GM18526 (cell line): Measurements from ENCODE around the gene TMTC1.

Experiments used
- POLR2A ChIP-seq: IDR thresholded peaks from 3 replicates; pipeline ENCODE4 v1.6.1; 2011; ENCODE audit not compliant: insufficient read length; ENCODE audit errors: extremely low read depth

The TMTC1 gene

GRCh38 chr12:29783773-29784666 lies at the start of gene TMTC1:
Gene TMTC1, minus strand, starts transcription at chr12:29783942. Its CDS starts 191 bp downstream, at chr12:29783751.
- TF ChIP-seq POLR2A = no peak

DNA sequence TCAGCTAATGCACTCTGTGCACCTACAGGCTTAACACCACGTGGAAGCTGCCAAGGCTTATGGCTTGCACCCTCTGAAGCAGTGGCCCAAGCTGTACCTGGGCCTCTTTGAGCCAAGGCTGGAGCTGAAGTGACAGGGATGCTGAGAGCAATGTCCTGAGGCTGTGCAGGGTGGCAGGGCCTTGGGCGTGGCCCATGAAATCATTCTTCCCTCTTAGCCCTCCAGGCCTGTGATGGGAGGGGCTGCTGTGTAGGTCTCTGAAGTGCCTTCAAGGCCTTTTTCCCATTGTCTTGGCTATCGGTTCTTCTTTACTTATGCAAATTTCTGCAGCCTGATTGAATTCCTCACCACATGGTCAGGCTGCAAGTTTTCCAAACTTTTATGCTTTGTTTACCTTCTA lies 47.4 kb upstream of the TMTC1 start:
- TF ChIP-seq POLR2A = no peak

DNA sequence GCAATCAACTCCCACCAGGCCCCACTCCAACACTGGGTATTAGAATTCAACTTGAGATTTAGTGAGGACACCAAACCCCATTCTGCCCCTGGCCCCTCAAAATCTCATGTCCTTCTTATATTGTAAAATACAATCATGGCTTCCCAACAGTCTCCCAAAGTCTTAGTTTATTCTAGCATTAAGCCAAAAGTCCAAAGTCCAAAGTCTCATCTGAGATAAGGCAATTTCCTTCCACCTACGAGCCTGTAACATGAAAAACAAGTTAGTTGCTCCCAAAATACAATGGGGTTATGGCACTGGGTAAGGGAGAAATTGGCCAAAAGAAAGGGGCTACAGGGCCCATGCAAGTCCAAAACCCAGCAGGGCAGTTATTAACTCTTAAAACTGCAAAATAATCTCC lies 46.6 kb upstream of the TMTC1 start:
- TF ChIP-seq POLR2A = no peak

- TF ChIP-seq POLR2A = no peak
Measured at GRCh38 chr12:29818916-29819623, 35.3 kb upstream of the TMTC1 start.

- no peak for TF ChIP-seq POLR2A
Measured at GRCh38 chr12:29816874-29817725, 33.4 kb upstream of the TMTC1 start.

GRCh38 chr12:29807129-29807528 lies 23.4 kb upstream of the TMTC1 start:
- no peak for TF ChIP-seq POLR2A

- no peak for TF ChIP-seq POLR2A
Measured at GRCh38 chr12:29804019-29804418, 20.3 kb upstream of the TMTC1 start.

DNA sequence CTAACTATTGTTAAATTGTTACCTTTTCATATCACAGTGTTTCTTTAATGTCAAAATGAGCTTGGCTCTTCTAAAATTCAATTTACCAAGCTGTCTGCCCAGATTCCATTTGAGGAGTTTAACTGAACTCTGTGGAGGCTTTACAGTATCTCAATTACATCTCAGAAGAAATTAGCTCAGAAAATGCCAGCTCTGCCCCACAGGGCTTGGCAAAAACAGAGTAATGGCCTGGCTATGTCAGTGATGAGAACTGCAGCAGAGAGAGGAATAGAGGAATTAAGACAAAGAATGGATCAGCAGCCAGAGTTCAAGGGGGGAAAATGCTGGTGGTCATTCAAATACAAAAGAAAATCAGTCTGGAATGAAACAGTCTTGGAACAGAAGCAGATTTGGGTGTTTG lies 15.8 kb upstream of the TMTC1 start:
- TF ChIP-seq POLR2A = no peak

GRCh38 chr12:29797565-29798355 lies 14.0 kb upstream of the TMTC1 start:
- TF ChIP-seq POLR2A = no peak

DNA sequence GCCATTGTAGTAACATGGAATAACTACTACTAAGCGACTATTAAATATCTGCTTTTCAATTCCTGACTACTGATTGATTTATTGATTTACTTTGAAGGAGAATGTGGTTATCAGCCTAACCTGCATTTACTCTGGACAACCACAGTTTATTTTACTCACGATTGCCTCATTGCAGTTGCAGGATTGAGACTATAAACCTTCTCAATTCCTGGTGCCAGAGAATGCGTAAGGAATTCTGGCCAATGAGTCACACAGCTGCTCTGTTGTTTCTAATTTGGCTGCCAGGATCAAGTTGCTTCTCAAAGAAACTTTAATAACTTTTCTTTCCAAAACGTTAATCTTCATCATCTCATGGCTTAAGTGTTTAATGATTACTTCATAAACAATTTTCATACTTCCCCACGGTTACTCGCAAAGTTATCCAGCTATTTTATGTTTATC lies 13.1 kb upstream of the TMTC1 start:
- no peak for TF ChIP-seq POLR2A

GRCh38 chr12:29795715-29796114 lies 12.0 kb upstream of the TMTC1 start:
- TF ChIP-seq POLR2A = no peak

DNA sequence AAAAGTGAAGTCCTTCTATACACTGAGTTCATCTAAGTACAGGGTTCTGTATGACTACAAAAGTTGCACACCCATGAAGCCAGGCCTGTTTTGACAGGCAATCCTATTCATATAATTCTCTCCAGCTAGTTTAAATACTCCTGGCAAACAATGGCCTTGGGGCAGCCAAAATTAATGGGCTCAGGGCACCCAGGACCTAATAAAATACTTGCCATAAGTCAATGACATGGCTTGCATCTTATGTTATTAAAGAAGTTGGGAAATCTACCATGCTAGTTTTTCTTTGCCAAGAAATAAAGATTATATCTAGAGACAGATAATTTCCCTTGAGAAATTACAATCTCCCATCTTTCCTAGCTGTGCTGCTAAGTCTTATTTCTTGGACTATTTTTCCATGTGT lies 11.1 kb upstream of the TMTC1 start:
- TF ChIP-seq POLR2A = no peak

GRCh38 chr12:29792853-29793252 lies 9.1 kb upstream of the TMTC1 start:
- no peak for TF ChIP-seq POLR2A

DNA sequence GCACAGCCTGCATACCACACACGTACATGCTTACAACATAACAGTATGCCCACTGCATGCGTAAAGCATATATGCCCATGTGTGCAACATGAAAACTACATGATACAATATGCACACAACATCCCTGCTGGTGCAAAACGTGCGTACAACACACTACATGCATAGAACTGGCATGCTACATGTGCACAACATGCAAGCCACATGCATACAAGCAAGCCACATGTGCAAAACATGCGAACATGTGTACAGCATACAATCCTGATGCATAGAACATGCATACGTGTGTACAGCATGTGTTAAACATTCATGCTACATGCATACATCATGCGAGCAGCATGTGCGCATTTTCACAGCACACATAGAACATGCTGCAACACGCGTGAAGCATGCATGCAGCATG lies 8.4 kb upstream of the TMTC1 start:
- TF ChIP-seq POLR2A = no peak

DNA sequence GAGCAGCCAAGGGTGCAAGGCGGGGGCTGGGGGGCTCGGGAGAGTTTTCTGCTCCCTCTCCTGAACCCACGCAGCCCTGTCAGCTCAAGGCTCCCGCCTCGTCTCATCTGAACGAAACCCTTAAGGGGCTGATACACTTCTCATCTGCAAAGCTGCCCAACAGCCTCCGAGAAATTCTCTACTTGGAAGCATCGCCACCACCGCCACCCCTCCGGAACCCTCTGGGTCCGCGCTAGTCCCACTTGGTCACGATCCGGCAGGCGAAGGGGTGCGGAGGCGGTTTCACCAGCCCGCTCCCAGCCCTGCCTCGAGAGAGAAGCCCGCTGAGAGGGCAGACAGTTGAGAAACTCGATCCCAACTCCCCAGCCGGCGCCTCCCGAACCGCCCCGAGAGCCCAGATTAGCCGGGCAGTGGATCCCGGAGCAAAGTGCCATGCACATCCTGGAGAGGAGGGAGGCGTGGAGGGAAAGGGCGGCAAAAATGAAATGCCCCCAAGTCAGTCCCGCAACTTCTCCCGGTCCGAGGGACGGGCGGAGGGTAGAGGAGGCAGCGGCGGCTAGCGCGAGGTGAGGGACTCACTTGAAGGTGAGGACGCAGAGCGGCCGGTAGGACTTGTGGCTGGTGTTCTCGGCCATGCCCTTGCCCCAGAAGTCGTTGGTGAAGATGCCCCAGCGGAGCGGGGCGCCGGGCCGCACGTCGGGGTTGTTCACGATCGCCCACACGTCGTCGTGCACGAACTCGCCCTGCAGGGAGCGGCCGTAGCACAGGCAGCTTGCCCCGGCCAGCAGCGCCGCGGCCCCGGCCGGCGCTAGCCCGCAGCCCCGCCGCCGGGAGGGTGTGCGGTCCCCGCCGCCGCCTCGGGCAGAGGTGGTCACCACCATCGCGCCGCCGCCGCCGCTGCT lies 620 bp downstream of the TMTC1 start:
- TF ChIP-seq POLR2A = no peak
